GM19025 (cell line): ENCODE measurements around the gene ZC3H7B.

ENCODE experiments used
- ATAC-seq: cut with Tn5 transposase; IDR thresholded peaks from one replicate; pipeline ENCODE4 v1.9.1; 2021; ENCODE audit warnings: mild to moderate bottlenecking, low read depth, moderate library complexity; ENCODE audit not compliant: unreplicated experiment

Gene ZC3H7B

DNA sequence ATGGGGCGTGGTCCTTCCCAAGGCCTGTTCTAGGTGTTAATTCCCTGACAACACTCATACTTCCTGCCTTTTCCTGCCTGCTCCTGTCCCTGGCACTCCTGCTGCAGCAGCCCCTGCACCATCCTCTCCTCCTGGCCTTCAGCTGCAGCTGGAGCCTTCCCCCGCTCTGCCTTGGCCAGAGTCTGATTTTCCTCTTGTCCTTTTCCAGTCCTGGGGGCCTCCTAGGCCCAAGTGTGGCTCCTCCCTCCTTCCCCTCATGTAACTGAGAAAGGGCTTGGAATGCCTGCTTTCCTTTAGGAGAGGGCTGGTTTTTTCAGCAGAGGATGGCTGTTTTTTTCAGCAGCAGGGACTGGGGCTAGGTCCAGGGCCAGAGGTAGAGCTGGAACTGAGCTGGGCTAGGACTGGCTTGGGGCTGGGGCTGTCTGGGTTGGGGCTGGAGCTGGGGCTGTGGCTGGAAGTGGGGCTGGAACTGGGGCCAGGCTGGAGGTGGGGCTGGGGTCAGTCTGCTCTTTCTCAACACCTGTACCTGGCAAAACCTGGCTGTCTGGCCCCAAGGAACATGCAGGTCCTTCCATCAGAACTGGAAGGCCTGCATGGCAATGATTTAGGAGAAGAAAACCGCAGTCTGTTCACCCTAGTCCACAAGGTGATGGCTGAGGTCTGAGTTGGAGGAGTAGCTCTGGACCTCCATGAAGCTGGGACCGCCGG is 23.6 kb downstream of the ZC3H7B start:
- no peak for ATAC-seq

DNA sequence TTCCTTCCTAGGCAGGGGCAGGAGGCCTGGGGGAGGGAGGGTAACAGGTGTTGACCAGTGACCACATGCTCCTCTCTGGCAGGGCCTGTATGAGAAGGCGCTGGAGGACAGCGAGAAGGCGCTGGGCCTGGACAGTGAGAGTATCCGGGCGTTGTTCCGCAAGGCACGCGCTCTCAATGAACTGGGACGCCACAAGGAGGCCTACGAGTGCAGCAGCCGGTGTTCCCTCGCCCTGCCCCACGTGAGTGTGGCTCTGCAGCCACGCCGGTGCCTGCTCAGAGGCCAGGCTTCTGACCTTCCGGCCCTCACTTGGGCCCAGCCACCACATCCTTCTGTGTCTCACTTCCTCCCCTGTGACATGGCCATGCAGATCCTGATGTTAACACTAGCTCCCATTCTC is 25.8 kb downstream of the ZC3H7B start:
- ATAC-seq, result no peak

DNA sequence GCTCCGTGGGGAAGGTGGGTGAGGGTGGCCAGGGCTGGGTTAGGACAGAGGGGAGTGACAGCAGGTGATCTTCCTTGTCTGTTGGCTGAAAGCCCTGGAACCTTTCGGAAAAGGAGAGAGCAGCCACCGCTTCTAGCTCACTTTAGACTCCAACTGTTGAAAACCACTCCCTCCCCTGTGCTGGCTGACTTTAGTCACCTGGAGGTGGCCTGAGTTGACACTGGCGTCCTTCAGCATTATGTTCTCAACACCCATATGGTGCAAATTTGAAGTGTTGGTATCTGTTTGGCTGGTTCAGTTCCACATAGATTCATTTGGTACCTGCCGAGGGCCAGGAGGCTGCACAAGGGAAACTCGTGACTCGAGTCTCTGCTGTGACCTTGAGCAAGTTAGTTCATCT is 28.8 kb downstream of the ZC3H7B start:
- no peak for ATAC-seq

DNA sequence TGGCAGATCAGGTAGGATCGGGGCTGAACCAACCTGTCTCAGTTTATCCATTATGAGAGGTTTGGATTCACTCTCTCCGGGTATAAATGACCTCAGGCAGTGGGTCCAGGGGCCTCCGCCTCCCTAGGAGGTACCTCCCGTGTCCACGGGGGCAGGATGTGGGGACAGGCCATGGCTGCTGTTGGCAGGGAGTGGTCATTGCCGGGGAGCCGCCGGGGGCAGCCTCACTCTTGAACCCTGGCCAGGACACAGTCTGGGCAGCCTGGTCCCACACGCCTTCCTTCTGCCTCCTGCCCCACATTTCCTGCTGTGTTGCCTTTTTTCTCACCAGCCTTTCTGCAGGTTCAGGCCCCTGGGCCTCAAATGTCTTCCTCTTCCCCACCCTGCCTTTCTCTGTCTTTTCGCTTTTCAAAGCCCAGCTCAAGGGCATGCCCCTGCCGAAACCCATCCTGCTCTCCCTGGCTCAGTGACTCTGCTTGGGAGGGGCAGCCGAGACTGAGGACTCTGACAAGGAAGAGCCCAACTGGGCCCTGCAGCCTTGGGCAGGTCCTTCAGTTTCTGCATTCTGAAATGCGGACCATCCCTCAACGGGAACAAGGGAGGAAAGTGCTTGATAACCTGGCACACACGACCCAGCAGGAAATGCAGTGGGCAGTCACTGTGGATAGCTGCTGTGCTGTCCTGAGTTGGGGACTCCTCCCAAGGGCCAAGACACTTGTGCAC is 31.1 kb downstream of the ZC3H7B start:
- ATAC-seq, result no peak

DNA sequence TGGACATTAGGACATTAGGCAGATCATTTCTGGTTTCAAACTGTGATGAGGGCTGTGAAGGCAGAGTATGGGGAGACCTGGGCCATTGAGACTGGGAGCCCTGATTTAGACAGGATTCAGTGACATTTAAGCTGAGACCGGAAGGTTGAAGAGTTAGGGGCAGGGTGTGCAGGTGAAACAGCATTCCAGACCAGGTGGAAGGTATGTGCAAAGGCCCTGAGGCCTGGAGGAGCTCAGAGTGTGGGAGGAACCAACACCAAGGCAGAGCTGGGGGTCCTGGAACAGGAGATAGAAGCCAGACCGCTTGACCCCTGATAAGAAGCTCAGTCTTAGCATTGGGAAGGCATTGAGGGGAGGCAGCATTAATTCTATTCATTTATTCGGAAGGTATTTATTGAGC is 32.5 kb downstream of the ZC3H7B start:
- ATAC-seq, result no peak

DNA sequence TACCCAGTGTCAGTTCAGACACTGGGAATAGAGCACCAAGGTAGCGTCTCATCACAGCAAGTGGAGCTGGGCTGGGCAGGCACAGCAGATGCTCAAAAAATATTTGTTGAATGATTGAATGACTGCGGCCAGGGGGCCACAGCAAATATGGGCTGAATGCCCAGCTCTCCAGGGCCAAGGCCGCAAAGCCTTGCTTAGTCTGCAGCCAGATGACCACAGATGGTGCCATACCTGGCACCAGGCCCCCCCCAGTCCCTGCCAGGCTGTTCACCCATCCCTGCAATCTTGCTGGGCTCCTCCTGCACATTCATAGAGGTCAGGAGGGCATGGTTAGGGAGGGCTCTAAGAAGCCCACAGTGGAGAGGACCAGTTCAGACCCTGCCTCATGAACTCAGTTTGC is 32.9 kb downstream of the ZC3H7B start:
- ATAC-seq, result no peak

DNA sequence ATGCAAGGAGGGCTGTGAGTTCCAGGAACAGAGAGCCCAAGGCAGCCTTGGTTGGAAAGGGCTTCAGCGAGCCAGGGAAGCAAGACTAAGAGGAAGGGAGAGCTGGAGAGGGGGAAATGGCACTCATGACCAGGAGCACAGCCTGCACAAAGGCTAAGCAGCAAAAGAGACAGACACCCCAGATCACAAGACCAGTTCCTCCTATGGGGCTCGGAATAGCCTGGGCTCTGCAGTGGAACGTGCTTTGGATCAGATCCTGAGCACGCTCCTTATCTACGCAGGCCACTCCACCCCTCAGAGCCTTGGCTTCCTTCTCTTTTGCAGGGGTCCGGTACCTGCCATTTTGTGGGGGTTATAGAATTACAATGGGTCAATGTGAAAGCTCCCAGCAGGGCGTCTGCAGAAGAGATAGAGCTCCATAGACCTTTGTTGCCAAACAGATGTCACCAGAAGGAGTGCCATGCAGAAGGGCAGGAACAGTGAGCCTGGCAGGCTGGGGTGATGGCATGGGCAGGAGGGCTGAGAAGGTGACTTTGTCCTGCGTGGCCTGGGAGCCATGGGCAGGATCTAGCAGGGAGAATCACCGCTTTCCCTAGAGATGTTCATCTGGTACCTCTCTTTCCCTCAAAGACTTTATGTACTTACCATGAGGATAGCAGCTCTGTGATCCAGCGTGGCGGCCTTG is 33.8 kb downstream of the ZC3H7B start:
- ATAC-seq, result no peak

DNA sequence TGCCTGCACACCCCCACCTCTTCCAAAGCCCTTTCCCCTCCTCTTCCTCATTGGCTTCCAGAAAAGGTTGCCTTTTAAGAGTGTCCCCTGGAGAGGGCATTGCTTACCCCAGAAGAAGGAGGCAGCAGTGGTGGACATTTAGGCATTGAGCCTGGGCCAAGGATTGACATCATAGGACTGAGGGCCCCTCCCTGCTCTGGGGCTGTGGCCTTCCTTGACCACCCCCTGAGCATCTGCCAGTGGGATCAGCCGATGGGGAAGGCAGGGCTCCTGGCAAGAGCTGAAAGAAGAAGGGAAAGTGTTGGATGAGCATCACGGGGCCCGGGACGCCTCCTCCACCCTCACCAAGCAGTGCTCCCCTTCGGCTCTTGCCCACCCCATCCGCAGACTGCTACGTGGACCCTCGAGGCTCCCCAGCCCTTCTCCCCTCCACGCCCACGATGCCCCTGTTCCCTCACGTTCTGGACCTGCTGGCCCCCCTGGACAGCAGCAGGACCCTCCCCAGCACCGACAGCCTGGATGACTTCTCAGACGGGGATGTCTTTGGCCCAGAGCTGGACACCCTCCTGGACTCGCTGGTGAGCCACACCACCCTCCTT is 37.4 kb downstream of the ZC3H7B start:
- ATAC-seq, result no peak

DNA sequence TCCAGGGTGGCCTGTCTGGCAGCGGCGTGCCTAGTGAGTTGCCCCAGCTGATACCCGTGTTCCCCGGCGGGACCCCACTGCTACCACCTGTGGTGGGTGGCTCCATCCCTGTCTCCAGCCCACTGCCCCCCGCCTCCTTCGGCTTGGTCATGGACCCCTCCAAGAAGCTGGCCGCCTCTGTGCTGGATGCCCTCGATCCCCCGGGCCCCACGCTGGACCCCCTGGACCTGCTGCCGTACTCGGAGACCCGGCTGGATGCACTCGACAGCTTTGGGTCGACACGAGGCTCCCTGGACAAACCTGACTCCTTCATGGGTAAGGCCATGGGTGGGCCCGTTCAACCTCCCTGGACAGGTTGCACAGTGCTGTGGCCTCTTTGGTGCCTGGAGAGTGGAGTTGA is 38.5 kb downstream of the ZC3H7B start:
- ATAC-seq, result no peak

DNA sequence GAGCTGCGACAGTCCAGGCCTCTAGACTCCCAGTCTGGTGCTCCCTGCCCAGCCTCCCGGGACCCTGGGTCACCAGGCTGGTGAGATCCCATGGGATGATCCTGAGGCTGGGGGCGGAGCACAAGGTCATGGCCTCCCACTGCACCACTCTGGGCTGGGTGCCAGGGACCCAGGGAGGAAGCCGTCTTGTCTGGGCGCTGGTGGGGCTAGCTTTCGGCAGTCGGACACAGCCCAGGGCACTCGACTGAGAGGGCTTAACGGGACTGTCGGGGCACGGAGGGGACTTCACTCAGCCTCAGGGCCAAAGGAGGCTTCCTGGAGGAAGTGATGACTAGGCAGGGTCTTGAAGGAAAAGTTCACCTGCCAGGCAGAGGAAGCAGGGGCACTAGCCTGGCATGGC is 39.0 kb downstream of the ZC3H7B start:
- ATAC-seq, result no peak

DNA sequence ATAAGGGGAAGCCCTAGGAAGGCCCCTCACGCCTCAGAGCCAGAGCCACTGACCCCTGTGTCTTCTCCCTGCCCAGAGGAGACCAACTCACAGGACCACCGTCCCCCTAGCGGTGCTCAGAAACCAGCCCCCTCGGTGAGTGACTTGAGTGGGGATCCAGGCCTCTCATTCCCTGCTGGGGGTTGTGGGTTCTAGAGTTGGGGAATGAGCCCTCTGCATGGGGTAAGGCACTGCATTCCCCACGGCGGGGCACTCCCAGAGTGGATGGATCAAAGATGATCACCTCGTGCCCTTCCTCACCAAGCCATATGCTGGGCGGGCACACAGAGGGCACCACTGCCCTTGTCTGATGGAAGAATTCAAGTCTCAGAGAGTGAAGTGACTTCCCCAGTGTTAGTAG is 39.7 kb downstream of the ZC3H7B start:
- no peak for ATAC-seq

DNA sequence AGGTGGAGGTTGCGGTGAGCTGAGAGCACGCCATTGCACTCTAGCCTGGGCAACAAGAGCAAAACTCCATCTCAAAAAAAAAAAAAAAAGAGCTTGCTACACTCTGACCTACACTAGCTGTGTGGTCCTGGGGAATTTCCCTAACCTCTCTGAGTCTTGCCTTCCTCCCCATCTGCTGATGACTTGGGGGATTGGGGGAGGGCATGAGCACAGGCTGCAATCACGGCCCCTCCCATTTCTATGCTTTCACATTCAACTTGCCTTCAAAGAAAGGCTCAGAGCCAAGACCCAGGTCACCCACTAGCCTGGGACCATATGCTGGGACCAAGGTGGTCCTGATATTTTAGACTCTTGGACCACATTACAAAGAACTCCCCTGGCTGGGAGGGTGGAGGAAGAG is 40.7 kb downstream of the ZC3H7B start:
- no peak for ATAC-seq

DNA sequence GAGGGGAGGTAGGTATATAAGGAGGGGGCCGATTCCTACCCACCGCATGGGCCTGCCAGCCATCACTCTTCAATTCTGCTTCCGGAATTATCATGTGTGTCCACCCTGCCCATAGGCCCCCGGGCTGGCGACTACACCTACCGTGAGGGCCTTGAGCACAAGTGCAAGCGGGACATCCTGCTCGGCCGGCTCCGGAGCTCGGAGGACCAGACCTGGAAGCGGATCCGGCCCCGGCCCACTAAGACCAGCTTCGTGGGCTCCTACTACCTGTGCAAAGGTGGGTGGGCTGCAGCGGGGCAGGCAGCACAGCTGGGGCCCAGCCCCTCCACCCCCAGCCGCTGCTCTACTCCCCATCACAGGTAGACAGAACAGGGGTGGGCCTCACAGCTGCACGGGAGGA is 42.0 kb downstream of the ZC3H7B start:
- no peak for ATAC-seq

DNA sequence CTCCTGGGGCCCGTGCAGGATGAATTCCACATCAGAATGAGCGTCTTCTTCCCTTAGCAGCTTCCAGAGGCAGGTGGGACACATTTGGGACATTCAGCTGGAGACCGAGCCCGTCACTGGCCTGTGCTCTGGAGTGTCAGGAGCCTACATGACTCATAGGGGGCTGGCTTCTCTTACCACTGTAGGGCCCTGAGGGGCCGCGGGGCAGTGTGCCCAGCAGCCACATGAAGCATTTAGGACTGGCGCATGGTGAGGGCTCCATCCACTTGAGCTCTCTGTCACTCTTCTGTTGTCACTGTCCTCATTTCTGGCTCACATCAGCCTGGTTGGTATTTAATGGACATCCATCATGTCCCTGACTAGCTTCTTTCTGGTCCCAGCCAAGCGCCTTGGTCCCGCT is 42.4 kb downstream of the ZC3H7B start:
- no peak for ATAC-seq

DNA sequence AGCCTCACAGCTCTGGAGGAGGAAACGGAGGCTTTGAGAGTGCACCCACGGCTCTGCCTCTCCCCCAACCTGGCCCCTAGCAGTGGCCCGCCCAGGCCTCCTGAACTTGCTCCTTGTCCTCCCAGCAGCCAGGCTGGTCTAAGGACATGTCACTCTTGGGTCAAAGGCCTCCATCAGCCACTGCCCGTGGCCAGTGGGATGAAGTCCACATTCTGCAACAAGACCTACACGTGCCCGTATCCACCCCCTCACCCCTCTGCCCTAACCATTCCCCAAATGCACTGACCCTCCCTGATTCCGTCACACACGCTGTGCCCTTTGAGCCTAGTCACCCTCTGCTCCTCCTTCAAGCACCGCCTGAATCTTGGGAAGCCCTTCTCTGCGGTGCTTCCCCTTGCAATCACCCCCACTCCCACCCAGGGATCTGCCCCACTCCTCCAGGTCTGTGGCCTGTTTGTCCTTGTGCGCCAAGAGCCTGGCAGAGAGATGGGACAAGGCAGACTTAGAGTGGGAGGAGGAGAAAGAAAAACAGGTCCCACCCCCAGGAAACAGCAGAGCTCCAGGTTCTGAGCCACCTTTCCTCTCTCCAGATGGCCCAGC is 43.0 kb downstream of the ZC3H7B start:
- ATAC-seq, result no peak

DNA sequence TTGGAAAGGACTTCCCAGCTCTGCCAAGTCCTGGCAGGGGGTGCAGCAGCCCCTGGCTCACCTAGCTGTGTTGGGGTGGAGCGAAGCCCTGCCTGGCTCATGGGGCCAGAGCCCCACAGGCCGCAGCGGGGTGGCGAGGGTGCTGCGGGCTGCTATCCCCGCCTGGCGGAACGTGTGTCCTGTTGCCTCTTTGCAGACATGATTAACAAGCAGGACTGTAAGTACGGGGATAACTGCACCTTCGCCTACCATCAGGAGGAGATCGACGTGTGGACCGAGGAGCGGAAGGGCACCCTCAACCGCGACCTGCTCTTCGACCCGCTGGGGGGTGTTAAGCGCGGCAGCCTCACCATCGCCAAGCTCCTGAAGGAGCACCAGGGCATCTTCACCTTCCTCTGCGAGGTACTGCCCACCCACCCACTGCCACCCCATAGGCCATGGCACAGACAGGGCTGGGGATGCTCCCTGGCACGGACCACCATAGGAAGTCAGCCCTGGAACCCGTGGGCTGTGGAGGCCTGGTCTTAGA is 44.5 kb downstream of the ZC3H7B start:
- ATAC-seq, result no peak

DNA sequence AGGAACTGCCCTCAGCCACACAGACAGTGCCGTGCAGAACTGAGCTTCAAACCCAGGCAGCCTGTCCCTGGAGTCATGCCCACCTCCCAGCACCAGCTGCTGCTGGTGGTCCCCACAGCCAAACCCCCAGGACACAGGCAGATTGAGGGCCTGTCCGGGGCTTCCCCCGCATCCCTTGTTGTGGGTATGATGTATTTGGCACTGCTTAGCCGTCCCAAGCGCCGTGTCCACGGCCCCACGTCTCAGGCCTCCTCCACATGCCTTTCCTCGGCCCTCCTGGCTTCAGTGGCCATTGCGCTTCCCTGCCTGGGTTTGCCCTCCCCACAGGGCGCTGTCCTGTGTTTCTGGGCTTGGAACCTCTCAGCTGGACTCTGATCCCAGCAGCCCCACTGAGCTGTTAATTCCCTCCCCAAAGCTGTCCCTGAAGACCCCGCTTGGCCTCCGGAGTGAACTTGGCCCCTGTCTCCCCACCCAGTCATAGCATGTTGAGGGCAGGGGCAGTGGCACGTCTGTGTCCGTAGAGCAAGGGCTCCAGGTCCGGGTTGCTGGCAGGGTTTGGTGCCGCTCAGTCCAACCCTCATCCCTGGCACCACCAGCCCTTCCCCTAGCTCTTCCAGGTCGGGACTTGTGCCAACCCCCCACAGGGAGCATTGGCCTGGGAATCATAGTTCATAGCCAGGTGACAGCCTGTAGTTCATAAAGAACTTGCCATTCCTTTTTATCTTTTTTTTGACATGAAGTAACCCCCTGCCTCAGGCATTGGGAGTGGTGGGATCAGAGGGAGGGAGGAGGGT is 45.9 kb downstream of the ZC3H7B start:
- ATAC-seq, result no peak

DNA sequence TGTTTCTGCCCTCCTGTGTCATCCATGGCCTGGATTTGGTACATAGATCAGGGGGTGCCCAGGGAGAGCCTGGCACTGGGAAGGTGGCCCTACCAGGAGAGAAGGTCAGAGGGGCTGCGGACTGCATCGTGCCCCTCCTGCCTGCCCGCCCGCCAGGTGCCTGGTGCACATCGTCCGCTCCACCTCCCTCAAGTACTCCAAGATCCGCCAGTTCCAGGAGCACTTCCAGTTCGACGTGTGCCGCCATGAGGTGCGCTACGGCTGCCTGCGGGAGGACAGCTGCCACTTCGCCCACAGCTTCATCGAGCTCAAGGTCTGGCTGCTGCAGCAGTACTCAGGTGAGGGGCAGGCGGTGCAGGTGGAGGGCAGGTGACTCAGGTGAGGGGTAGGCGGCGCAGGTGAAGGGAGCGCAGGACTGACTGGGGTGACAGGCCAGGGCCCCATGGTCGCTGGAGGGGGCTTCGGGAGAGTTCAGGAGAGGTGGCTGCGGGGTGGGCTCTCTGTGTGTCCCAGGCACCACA is 47.7 kb downstream of the ZC3H7B start:
- no peak for ATAC-seq

DNA sequence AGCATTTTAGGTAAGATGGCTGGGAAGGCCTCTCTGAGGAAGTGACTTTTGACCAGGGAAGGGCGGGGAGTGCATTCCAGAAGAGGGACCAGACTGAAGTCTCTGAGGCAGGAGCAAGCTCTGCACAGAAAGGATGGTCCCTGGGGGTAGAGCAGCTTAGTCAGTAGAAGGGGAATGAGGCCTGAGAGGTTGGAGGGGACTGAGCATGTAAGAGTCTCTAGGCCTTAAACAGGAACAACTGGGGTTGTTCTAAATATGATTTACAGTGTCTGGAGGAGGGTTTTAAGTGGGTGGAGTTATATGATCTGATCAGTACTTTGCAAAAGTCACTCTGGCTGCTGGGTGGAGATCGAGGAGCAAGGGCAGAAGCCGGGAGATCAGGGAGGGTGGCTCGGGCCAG is 48.8 kb downstream of the ZC3H7B start:
- ATAC-seq, result no peak

DNA sequence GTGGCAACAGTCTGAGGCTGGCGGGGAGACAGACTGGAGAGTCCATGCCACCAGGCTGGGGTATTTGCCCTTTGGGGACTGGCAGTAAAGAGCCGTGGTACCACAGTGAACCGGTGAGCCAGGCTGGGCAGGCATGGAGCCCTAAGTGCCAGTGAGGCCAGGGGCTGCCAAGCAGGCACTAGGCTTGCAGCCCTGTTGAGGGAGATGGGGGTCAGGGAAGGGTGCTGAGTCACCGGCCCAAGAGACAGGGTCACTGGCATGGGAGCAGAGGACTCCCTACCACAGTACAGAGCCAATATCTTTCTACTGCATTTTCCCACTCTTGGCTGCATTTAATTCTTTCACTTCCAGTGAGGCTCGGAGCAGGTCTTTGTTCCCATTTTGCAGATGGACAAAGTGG is 49.7 kb downstream of the ZC3H7B start:
- no peak for ATAC-seq
